ENCODE measurements around the gene EVC2. TPM values are rescaled to one million over a fixed set of nuclear protein-coding genes. Genes with fewer than 3 reads are reported as not detected.

Gene EVC2
- polyA plus RNA-seq, 4 donors = 8.6 to 9.9 (median 9.1) TPM

- DNase-seq (ENCODE audit: low read depth in 4 of 4, low spot score in 3 of 4) = no peak
Measured at GRCh38 chr4:5571646-5572045, 136.7 kb downstream of the EVC2 start.

- DNase-seq (ENCODE audit: low read depth in 4 of 4, low spot score in 3 of 4) = no peak
Measured at GRCh38 chr4:5569451-5569850, 138.9 kb downstream of the EVC2 start.

DNA sequence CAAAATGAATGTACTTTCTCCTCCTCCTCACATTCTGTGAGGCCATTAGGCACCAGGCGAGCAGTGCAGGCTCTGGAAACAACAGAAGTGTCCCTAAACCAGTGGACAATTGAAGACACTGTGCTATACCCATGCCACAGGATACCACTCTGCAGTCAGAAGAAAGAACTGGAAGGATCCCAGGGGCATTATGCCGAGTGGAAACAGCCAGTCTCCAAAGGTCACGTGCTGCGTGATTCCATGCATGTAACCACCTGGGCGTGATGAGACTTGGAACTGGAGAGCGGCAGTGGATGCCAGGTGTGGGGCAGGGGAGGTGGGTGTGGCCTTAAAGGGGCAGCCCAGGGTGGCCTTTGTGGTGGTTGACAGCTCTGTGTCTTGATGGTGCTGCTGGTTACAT is 139.4 kb downstream of the EVC2 start:
- DNase-seq (ENCODE audit: low read depth in 4 of 4, low spot score in 3 of 4) = no peak

DNA sequence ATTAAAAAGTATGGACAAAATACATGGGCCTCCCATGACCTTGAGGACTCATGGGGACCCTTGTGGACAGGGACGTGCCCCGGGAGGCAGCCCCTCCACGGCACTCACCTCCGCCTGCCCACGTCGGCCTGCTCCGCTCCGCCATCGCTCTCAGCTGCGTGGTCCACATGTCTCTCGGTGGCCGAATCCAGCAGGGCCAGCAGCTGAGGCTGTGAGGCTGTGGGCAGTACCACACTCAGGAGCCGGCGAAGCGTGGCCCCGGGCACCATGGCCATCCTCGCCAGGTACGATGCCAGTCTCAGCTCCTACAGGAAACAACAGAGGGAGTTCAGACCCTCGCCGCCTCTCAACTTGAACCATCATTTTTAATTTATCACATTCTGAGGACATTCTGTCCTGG is 140.0 kb downstream of the EVC2 start:
- DNase-seq (ENCODE audit: low read depth in 4 of 4, low spot score in 3 of 4) = no peak

GRCh38 chr4:5566991-5567390 is 141.4 kb downstream of the EVC2 start:
- DNase-seq (ENCODE audit: low read depth in 4 of 4, low spot score in 3 of 4) = no peak

- no peak for DNase-seq (ENCODE audit: low read depth in 4 of 4, low spot score in 3 of 4)
Measured at GRCh38 chr4:5566526-5566925, 141.8 kb downstream of the EVC2 start.

GRCh38 chr4:5563856-5564255 is 144.5 kb downstream of the EVC2 start:
- no peak for DNase-seq (ENCODE audit: low read depth in 4 of 4, low spot score in 3 of 4)

DNA sequence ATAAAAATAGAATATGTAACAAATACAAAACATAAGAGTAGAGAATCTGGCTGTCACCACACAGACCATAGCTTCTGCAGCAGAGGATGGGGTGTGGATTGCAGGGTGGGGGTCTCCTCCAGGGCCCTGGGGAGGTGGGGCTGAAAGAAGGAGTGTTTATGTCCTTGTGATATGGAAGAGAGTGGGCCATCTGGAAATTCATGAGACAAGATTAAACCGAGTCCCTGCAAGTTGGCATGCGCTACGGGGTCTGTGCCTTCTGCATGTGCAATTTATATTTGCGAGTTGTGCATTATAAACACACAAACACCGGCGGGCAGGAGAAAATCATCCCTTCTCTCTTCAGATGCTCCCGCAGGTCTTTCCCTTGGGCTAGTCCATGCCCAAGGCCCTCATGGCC is 145.9 kb downstream of the EVC2 start:
- DNase-seq (ENCODE audit: low read depth in 4 of 4, low spot score in 3 of 4) = no peak

DNA sequence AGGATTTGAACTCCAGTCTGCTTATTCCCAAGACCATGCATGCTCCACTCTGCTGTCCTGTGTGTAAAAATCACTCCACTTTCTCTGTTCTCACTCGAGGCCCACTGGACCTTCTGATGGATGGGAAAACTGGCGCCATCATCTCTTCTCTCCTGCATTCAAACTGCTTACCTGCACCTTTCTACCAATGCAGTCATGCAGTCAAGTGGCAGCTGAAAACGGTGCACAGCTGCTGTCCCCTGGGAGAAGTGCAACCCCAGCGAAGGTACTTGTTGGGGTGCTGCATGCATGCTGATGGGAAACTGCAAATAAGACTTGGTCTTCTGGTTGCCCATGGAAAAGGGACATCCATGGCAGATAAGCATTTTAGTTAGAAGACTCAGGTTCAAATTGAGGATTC is 147.1 kb downstream of the EVC2 start:
- DNase-seq (ENCODE audit: low read depth in 4 of 4, low spot score in 3 of 4) = no peak

- no peak for DNase-seq (ENCODE audit: low read depth in 4 of 4, low spot score in 3 of 4)
Measured at GRCh38 chr4:5558502-5558901, 149.9 kb downstream of the EVC2 start.

DNA sequence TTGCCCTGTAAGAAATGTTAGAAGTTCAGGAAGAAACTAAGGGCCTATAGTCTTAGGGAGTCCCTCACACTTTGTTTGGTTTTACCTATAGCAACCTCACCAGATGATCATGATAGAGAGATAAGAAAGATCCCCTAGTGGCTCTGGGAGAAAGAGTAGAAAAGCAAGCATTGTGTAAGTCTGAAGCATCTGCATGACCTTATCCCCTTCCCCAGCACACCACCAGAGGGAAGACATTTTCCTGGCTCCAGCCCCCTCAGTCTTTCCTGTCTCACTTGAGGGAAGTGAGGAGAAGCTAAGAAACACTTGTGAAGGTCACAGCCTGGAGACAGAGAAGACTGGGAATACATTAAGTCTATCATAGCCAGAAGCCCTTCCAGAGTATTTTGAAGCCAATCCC is 154.0 kb downstream of the EVC2 start:
- no peak for DNase-seq (ENCODE audit: low read depth in 4 of 4, low spot score in 3 of 4)

DNA sequence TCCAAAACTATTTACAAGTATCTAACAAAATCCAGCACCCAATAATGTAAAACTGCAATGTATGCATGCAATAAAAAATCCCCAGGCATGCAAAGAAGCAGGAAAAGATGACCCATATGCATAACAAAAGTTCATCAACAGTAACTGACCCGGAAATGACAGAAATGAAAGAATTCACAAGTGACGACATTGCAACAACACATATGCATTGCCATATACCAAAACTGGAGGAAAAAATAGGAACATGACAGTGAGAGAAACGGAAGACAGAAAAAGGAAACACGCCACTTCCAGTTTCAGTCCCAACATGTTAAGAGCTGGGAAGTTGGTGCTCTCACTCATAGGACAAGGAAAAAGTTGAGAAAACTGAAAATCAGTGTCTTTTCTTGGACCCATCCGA is 154.6 kb downstream of the EVC2 start:
- DNase-seq (ENCODE audit: low read depth in 4 of 4, low spot score in 3 of 4) = no peak

DNA sequence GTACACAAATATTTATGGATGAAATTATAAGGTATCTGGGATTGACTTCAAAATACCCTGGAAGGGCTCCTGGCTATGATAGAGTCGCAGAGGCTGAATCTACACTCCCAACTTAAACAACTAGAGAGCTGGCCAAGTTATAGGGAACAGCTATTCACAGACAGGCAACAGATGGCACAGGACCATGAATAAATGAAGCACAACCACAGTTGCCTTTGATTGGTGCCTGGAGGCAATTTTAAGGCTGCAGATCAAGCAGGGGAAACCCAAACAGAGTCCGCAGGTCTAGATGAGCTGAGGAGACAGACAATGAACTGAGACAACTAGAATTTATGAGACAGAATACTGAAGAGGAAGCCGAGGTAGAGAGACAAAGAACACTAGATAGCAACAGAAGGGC is 155.9 kb downstream of the EVC2 start:
- DNase-seq (ENCODE audit: low read depth in 4 of 4, low spot score in 3 of 4) = no peak

GRCh38 chr4:5547651-5548249 is 160.6 kb downstream of the EVC2 start:
- no peak for DNase-seq (ENCODE audit: low read depth in 4 of 4, low spot score in 3 of 4)

DNA sequence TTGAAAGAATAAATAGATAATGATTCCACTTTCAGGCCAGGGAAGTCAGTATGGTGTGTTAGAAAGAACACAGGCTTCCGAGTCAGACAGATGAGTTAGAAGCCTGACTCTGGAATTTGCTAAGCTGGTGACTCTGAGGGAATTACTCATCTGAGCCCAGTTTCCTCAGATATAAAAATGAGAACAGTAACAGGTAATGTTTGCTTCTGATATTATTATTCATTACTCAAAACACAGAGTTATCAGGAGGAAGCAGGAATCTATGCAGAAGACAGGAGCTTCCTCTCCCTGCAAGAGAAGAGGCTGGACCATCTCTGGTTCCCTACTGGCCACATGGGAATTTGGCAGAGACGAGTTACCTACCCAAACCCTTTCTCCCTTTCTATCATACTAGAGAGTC is 163.1 kb downstream of the EVC2 start:
- no peak for DNase-seq (ENCODE audit: low read depth in 4 of 4, low spot score in 3 of 4)

GRCh38 chr4:5544762-5545161 is 163.6 kb downstream of the EVC2 start:
- DNase-seq (ENCODE audit: low read depth in 4 of 4, low spot score in 3 of 4) = no peak

DNA sequence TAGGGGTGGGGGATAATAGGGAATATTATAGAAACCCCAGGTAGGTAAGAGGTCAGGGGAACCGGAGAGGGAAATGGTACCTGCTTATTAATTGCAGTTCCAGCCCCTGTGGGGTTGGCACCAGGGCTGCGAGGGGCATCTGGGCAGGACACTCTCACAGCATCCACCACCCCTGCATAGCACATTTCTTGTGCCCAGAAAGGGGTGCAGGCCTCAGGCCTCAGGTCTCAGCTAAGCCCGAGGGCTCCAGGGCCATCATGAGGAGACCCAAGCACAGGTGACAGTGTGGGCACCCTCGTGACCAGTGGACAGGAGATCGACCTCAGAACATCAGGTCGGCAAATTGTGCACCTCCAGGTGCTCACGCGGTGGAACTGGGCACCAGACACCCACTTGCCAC is 164.7 kb downstream of the EVC2 start:
- DNase-seq (ENCODE audit: low read depth in 4 of 4, low spot score in 3 of 4) = no peak

GRCh38 chr4:5541169-5541568 is 167.2 kb downstream of the EVC2 start:
- DNase-seq (ENCODE audit: low read depth in 4 of 4, low spot score in 3 of 4) = no peak

GRCh38 chr4:5539584-5539983 is 168.8 kb downstream of the EVC2 start:
- DNase-seq (ENCODE audit: low read depth in 4 of 4, low spot score in 3 of 4) = no peak

- DNase-seq (ENCODE audit: low read depth in 4 of 4, low spot score in 3 of 4) = no peak
Measured at GRCh38 chr4:5532100-5532499, 176.3 kb downstream of the EVC2 start.

DNA sequence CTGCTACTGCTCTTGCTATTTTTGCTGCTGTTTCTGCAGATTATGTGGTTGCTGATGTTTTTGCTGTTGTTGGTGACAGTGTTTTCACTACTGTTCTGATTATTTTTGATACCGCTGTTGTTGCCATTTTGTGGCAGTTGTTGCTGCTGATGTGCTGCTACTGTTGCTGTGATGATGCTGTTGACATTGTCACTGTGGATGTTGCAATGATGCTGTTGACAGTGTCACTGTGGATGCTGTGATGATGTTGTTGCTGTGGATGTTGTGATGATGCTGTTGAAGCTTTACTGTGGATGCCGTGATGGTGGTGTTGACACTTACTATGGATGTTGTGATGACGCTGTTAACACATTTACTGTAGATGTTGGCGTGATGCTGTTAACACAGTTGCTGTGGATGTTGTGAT is 180.3 kb downstream of the EVC2 start:
- DNase-seq (ENCODE audit: low read depth in 4 of 4, low spot score in 3 of 4) = no peak

DNA sequence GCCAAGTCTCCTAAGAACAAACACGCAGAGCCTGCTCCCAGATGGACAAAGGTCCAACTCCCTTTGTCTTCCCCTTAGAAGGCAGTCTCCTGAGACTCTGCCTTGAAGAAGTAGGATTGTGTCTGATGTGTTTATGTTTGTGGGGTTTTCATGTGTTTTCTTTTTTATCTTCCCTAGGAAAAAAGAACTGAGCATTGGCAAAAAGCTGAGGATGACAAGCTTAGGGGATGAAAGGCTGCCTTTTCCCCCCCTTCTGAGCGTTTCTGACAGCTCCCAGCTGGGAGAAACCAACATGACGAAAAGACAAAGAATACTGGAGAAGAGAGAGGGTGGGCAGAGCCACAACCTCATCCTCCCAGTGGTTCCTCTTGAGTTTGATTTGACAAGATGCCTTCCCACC is 181.1 kb downstream of the EVC2 start:
- no peak for DNase-seq (ENCODE audit: low read depth in 4 of 4, low spot score in 3 of 4)

- DNase-seq (ENCODE audit: low read depth in 4 of 4, low spot score in 3 of 4) = no peak
Measured at GRCh38 chr4:5526080-5526846, 182.1 kb downstream of the EVC2 start.
